Embryonic facial prominence (tissue), 1 donor: Measurements from ENCODE around the gene CARD9.

Source experiments
- DNase-seq: peaks from one replicate; pipeline ENCODE4 v3.0.0-alpha.2; 2016; ENCODE audit errors: extremely low spot score

Gene CARD9

DNA sequence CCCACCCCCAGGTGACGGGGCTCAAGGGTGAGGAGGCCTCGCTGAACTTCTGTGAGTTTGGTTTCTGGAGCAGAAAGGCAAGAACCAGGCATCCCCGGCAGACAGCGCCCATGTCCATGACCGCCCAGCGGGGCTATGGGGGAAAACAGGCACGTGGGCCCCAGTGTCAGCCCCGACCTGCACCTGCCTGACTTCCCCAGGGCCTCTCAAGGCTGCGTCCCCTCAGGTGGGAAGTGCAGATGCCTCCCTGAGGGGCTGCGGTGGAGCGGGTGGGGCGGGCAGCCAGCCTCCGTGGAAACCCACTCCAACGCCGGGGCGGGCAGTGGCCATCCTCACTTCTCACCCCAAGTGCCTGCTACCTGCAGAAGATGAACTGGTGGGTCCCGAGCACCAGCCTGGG, 6.9 kb upstream of the CARD9 start:
- no peak for DNase-seq

DNA sequence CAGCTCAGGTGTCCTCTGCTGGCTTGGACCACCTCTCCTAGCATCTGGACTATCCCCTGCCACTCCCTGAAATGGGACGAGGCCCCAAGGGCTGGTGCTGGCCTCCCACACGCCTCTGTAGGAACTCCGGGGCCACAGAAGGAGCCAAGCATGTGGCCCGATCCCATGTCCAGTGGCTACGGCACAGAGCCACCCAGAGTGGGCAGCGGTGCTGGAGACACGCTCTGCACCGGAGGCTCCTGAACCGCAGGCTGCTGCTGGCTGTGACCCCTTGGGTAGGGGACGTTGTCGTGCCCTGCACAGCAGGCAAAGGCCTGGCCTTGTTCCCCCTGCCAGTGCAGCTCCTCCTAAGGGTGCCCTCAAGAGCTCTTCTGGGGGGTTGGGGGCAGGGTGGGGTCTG, 6.4 kb upstream of the CARD9 start:
- no peak for DNase-seq

DNA sequence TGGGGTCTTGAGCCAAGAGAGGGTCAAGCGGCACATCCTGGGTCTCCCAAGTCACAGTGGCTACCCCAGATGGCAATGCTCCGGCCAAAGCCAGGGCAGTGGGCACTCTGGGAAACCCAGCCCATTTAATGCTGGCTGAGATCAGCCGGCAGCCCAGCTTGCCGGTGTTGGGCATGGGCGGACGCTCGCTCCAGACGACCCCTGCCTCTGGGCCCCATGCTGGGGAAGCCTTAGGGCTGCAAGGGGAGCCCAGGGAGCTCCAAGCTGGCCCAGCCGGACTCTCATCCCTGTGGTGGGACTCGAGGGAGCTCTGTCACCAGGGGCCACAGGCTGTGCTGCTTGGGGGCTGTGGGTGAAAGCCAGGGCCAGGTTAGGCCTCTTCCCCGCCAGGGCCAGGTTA, 5.9 kb upstream of the CARD9 start:
- no peak for DNase-seq

DNA sequence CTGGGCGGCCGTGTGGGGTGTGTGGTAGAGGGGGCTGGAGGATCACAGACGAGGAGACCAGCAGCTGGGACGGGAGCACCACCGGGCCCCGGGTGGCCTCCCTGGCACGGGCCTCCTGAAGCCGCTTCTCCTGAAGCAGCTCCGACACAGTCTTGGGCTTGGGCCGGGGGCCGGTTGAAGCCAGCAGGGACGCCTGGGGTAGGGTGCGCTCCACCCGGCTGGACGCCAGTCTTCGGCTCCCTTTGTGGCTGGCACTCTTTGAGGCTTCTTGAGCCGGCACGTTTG, 5.5 kb upstream of the CARD9 start:
- DNase-seq: no peak

DNA sequence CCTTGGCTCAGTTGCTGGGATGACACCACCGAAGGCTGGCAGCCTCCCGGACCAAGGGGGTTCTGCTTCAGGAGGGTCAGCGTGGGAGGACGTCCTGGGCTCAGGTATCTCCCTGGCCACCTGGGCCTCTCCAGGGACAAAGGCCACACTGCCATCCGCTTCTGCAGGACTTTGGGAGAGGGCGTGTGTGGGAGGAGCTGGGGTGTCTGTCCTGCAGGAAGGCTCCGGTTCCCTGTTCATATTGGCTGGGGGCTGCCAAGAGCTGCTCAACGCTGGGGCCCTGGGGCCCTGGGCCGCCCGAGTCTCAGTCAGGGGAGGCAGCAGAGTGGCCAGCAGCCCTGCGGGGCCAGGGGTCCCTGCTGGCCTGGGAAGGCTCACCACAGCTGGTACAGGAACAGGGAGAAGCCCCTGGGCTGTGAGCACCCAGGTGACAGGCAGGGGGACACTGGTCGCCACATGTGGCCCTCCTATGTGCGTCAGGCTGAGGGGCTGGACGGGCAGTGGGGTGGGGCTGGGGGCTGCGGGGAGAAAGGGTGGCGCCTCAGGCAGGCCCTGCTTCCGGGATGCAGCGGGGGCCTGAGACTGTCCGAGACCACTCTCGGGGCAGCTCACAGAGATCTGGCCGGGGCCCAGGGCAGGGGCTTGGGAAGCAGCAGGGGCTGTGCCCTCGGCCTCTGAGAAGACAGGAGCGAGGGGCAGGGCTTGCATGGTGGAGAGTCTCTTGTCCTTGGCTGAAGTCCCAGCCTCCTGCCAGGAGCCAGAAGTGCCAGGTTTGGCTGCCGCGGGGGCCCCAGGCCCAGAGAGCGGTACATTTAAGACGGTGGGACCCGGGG, 4.9 kb upstream of the CARD9 start:
- no peak for DNase-seq

DNA sequence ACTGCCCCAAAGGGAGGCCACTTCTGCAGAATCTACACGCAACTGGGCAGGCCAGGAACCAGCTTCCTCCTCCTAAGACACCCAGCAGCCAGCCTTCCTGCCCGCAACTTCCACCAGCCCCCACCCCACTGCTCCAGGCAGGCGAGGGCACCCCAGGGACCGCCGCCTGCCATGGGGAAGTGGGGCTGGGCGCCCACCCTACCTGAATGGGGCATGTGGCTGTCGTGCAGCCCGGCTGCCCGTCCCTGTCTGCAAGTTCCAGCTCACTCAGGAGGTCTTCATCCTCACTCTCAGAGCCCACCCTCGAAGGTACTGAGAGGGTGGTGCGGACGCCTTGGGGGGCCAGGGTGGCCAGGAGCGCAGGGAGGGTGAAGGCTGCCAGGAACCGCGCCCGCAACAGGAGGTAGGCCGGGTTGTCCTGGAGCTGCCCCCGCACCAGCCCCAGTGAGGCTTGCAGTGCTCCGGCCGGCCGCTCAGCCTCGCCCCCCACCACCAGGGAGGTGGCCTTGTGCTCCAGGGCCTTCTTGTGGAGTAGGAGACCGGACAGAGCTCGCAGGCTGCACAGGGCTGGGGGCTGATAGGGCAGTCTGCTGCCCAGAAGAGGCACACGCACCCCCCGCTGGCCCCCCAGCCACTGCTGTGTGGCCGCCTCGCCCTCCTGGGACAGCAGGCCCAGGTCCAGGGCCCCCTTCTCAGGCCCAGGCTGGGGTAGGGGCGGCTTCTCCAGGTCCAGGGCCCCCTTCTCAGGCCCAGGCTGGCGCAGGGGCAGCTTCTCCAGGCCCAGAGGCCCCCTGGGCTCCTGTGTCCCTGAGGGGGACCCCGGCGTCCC, 4.1 kb upstream of the CARD9 start:
- DNase-seq: no peak

DNA sequence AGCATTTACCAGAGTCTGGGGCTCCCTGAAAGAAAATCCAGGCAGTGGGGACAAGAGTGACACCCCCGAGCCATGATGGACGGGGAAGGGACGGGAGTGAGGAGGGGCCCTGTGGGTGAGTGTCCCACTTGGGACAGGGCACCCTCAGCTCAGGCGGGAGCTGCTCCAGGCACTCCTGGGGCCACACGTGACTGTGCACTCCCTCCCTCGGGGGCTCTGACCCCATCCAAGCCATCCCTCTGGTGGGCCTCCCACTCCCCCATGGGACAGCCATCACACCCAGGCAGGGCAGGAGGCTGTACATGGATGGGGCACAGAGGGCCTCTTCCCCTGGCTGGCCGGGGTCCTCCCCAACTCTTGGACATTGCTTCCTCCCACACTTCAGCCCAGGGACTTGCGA, 3.0 kb upstream of the CARD9 start:
- DNase-seq: no peak

DNA sequence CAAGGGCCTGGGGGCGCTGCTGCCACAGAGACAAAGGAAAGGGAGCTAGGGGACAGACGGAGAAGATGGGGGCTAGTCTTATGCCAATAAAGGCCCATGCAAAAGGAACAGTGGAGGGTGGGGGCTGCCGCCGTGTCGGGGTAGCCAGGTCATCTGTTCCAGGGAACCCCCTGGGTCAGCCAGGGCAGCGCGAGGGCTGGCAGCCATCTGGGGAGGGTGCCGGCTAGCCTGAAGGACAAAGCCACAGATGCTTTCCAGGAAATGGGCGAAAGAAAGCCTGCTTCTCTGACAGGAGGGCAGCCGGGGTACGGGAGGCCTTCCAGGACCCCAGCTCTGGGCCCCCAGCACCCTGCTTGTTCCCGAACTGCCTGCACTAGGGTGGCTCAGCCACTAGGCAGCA, 1.6 kb upstream of the CARD9 start:
- DNase-seq: no peak

DNA sequence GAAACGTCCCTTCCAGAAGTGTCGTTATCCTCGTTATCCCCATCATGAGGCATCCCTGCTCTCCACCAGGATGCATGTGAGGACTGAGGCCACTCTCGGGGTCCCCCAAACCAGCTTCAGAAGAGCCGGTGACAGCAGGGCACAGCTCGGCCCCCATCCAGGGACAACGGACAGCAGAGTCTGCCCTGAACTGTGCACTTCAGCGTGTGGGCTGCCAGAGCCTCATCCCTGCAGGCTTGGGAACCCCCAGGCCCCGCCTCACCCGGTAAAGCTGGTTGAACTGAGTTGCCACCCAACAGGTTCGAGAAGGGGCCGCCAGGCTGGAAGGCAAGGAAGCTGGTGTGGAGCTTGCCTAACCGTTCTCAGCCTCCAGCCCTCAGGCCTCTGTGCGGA, 710 bp upstream of the CARD9 start:
- no peak for DNase-seq

DNA sequence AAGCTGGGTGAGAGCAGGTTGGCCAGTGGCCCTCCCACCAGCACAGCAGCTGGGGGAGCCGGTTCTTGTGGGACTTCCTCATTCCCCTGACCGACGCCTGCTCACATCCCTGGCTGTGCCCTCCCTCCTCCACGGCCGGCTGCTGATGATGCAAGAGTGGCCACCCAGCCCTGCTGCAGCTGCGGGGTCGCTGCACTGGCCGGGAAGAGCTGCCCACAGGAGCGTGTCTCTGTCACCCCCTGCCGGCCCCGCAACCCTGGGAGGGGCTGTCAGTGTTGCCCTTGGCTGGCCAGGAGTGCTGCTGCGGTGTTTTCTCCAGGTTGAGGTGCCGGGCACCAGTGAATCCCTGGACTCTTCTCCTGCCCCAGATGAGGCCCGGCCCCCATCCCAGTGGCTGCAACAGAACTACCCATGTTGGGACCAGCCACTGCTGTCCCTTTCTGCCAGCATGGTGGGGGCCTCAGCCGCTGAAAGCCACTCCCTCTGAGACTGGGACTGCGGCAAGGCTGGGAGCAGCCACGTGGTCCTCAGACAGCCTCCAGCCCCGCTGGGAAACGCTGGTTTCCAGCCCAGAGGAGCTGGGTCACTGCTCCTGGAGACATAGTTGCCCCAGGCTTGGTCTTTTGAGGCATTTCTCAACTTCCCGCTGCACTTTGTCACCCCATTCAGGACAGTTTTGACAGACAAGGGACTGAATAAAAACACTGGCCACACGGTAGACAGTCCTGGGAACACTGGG, 739 bp downstream of the CARD9 start:
- no peak for DNase-seq

DNA sequence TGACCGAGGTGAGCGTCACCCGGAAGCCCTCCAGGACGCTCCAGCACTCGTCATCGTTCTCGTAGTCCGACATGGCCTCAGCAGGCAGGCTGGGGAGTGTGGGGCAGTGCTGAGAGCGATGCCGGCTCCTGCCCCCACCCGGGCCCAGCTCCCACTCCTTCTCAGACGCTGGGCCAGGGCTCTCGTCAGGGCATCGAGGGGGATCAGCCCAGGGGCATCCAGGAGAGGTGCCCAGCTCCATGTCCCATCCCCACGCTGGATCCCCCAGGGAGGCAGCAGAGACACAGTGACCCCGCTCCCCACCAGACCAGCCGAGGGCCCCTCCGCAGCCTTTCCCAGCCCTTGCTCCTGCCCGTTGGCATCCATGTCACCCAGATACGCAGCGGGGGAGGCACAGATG, 1.5 kb downstream of the CARD9 start:
- DNase-seq: no peak

DNA sequence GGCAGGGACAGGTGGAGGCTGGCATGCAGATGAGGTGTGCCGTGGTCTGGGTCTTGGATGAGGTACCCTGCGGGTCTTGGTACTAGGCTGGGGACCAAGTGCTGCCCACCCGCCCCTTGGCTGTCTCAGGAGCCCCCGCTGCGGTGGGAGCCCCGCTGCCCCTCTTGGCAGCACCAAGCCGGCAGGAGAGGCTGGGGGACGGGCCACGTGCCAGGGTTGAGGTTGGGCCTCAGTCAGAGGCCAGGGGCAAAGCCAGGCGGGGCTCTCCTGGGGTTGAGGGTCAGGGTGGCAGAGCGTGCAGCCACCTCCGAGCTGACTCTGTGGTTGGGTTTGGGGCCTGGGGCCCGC, 2.0 kb downstream of the CARD9 start:
- no peak for DNase-seq

DNA sequence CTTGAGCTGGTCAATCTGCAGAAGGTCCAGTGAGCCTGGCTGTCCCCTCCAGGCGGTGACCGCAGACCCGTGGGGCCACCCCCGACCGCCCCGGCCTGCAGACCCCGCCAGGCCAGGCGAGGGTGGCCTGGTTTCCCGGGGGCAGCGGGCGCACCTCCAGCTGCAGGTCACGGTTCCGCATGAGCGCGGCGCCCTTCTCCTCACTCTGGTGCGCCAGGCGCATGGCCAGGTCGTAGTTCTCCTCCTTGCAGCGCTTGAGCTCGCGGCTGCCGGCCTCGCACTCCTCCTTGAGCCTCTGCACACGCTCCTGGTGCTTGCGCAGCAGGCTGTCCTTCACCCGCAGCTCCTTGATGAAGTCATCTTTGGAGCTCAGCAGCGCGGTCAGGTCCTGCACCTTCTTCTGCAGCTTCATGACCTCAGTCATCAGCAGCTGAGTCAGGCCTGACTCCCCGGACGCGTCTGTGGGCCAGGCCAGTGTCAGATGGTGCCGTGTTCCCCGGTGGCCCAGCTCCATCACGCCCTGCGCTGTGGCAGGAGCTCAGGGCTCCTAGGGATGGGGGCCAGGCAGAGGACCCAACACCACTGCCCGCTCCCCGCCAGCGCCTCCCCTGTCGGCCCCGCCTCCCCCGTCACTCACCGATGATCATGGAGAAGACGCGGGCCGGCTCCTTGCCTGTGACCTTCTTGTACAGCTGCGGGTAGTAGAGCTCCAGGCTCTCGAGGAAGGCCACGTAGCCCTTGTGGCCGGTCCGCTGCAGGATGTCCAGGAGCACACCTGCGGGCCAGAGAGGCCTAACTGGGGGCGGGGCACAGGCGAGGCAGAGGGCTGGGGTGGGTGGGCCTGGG, 2.6 kb downstream of the CARD9 start:
- DNase-seq: no peak

DNA sequence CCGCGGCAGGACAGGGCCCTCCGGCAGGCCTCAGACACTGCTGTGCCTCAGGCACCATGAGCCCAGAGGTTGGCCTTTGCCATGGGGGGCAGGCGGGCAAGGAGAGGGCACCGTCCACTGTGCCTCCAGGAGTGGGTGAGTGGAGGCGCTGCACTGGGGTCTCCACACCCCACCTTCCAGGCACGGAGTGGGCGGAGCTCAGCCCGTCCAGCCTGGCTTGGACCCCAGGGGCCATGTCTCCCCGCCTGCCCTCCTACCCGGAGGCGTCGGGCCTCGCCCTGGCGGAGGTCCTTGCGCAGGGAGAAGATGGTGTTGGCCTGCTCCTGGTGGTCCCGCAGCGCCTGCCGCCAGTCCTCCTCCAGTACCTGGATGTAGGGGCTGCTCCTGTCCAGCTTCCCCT, 3.4 kb downstream of the CARD9 start:
- DNase-seq: no peak

DNA sequence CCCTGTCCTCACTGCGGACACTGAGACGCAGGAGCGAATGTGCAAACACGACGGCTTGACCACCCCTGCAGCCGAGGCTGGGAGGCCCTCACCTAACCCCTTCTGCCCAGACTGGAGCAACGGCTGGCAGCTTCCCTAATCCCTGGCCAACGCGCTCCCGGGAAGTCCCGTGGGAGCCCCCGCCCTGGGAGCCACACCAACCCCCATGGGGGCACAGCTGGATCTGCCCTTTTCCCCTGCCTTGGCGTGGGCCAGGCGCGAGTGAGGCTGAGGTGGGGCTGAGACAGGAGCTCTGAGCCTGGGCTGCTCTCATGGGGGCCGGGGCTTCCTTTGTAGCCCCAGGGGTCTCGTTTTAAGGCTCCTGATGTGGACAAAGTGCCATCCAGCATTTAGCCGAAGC, 5.3 kb downstream of the CARD9 start:
- DNase-seq: no peak

DNA sequence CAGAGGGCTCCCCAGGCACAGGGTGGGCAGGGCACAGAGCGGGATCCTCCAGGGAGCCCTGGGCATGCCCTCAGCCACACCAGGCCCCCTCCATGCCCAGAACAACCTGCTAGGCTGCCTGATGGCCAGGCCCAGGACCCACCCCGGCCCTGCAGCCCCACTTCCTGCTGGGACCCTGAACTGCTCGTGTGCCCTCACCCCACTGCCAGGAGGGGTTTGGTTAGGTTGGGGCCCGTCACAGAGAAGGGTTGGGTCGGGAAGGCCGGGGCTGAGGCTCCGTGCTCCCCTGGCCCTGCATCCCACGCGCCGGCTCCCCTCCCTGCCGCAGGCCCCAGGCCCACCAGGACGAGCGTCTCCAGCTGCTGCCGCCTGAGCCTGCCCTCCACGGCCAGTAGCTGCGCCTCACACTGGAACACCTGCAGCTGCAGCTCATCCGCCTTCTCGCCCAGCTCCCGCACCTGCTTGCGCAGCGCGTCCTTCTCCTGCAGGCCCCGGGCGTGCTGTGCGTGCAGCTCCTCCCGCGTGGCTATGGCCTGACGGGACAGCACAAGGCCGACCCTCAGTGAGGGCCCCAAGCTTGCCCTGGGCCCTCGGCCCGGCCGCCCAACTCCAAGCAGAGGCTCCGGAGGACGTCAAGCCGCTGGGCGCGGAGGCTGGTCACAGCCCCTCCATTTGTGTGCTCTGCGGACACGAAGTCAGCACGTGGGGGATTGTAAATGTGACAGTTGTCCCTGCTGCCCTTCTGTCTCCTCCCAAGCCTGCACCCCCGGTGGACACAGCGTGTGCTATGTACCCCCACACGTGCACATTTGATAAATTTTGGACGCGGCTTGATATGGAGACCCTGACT, 5.9 kb downstream of the CARD9 start:
- DNase-seq: no peak

DNA sequence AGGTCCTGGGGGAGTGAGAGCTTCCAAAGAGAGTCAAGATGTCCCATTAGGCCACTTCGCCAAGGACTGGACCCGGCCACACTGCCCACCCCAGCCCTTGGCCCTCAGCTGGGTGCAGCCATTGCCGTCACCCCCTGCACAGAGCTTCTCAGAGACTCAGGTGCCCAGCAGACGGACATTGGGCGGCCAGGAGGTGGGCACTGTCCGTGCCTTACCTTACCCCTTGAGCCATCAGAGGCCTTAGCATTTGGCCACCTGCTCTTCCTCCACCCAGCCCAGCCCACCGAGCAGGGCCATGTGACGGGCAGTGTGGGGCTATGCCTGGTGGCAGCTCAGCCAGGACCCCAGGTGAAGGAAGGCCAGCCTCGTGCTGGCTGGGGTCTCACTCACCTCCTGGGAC, 6.6 kb downstream of the CARD9 start:
- DNase-seq: no peak

DNA sequence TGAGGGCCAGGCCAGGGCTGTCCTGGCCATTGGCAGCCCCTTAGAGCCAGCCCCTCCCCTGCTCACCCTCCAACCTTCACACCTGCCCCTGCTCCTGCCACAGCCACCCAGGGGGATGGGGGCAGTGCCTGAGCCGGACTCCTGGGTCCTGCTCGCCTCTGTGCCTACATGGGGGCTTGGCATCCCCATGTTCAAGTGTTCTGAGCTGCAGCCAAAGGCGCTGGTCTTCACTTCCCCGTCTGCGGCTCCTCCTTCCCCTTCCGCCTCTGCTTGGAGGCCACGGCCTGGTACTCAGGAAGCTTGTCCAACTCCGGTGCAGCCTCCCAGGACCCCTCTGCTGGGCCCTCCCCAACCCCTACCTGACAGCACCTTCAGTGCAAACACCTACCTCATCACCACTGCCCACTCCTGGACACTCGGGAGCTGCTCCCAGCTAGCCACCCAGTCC, 7.7 kb downstream of the CARD9 start:
- DNase-seq: no peak

DNA sequence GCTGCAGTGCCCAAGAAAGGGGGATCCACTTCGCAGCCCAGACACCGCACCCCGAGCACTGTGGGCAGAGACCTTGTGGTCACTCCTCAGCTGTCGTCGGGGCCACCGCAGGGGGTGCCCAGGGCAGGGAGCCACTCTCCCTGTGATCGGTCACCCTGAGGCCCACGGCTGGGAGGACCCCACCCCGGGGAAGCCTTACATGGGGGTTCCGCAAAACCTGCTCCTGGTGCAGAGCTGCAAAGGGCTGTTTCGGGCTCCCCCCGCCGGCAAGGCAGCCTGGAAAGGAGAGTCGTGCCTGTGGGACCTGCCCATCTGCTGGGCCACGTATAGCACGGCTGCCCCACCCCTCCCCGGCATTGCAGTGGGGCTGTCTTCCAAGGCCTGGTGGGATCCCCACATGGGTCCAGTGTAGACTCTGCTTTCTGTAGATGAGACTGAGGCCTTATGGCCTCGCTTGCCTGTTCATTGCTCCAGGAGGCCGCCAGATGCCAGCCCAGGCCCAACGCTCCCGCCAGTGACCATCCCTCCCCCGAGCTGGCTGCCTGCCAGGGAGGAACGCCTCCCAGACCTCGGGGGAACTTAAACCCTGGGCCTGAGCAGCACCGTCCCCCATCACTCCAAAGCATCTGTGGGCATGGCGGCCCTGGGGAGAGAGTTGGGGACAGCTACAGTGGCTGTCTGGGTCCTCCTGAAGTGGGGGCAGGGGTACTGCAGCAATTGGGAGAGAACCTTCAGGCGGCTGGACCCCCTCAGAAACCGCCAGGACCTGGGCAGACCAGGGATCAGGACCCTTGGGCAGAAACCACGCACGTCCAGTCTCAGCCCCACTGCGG, 8.3 kb downstream of the CARD9 start:
- DNase-seq: no peak
